Measurements from ENCODE around the gene NTRK1. TPM values are rescaled to one million over a fixed set of nuclear protein-coding genes. Genes with fewer than 3 reads are reported as not detected.

The NTRK1 gene
- total RNA-seq, 2 donors from 2014 or later: 0.59 to 31.4 TPM

DNA sequence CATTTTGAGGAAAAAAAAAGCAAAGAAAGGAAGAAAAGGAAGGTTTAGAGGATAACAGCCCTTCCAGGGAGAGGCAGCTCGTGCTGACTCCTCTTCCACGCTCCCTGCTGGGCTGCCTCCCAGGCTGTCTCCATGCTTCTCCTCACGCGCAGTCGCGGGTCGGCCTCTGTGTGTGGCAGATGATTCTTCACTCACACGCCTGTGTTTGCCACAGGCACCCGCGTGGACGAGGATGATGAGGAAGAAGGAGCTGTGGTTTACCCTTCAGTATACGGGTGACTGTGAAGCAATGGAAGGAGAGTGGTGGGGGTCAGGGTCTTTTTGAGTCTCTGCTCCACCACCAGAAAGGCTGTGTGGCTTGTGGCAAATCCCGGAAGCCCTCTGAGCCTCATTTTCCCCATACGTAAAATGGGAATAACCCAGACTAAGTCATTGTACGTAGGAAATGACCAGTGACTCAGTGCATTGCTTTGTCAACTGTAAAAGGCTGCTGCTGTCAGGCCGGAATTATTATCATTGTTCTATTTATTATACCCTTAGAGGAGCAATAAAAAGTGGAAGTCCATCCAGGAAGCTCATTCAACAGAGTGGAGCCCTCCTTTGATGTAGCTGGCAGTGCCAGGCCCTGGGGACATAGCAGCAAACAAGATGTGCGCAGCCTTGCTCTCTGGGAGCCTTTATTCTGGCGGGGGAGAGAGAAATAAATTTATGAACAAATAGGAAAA, 32.1 kb upstream of the NTRK1 start:
- Histone ChIP-seq H3K27ac (no peak overlapping the region), H3K36me3 (no peaks in the 10 kb centered on the region), H3K4me1 (replicated peaks) (no peaks in the 10 kb centered on the region), H3K9me3 (no peaks in the 10 kb centered on the region), H3K4me3 (no peak overlapping the region), H3K27me3 (replicated peaks; ENCODE audit: insufficient read depth) (no peaks in the 10 kb centered on the region)
- 49% methylated on average over 18 of the region's 18 CpGs for WGBS
- intact Hi-C loops (cut with DNase I): no loop called here
- no peak for TF ChIP-seq CTCF (IDR thresholded peaks at IDR 0.05)
- TF ChIP-seq POLR2A (IDR thresholded peaks at IDR 0.05): no peak
- no peak for TF ChIP-seq POLR2AphosphoS5 (IDR thresholded peaks at IDR 0.05)
- no peak for DNase-seq (ENCODE audit: low spot score)

- Histone ChIP-seq H3K36me3 (no peaks in the 10 kb centered on the region), H3K4me1 (replicated peaks) (no peaks in the 10 kb centered on the region), H3K27me3 (replicated peaks; ENCODE audit: insufficient read depth) (no peaks in the 10 kb centered on the region), H3K4me3 (no peak overlapping the region), H3K9me3 (no peaks in the 10 kb centered on the region), H3K27ac (no peak overlapping the region)
- WGBS: 74% methylated on average over 5 of the region's 5 CpGs
- DNase-seq (ENCODE audit: low spot score): no peak
- TF ChIP-seq POLR2AphosphoS5 (IDR thresholded peaks at IDR 0.05): no peak
- no peak for TF ChIP-seq CTCF (IDR thresholded peaks at IDR 0.05)
- no peak for TF ChIP-seq POLR2A (IDR thresholded peaks at IDR 0.05)
- intact Hi-C loops (cut with DNase I): no loop called here
Observed at GRCh38 chr1:156832434-156832833, 28.2 kb upstream of the NTRK1 start.

DNA sequence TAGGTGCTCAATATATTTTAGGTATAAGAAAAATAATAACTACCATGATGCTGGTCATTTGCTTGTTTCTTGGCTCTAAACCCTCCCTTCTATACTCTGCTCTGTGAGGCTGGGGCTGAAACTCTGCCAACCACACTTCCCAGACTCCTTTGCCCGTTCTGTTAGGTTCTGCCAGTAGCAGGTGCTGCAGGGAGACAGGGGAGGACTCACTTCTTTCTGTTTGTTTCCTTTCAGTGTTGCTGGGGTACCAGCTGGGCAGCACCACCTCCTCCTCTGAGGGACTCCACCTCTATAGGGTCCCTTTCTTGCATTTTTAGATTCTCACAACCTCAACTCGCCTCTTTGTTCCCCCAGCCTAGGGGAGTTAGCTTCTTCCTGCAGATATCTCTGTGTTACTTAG, 27.1 kb upstream of the NTRK1 start:
- Histone ChIP-seq H3K36me3 (no peaks in the 10 kb centered on the region), H3K27ac (no peak overlapping the region), H3K9me3 (no peaks in the 10 kb centered on the region), H3K4me1 (replicated peaks) (no peaks in the 10 kb centered on the region), H3K27me3 (replicated peaks; ENCODE audit: insufficient read depth) (no peaks in the 10 kb centered on the region), H3K4me3 (no peak overlapping the region)
- DNase-seq (ENCODE audit: low spot score): no peak
- intact Hi-C loops (cut with DNase I): no loop called here
- TF ChIP-seq POLR2A (IDR thresholded peaks at IDR 0.05) (no peak), CTCF (IDR thresholded peaks at IDR 0.05) (no peak), POLR2AphosphoS5 (IDR thresholded peaks at IDR 0.05) (no peak)
- 71% methylated on average over 2 of the region's 2 CpGs for WGBS

- H3K36me3 ChIP-seq: no peaks in the 10 kb centered on the region
- WGBS: 86% methylated on average over 3 of the region's 3 CpGs
- H3K4me1 ChIP-seq (replicated peaks): no peaks in the 10 kb centered on the region
- TF ChIP-seq CTCF (IDR thresholded peaks at IDR 0.05) (no peak), POLR2A (IDR thresholded peaks at IDR 0.05) (no peak), POLR2AphosphoS5 (IDR thresholded peaks at IDR 0.05) (no peak)
- no peak overlapping the region for H3K4me3 ChIP-seq
- H3K27me3 ChIP-seq (replicated peaks; ENCODE audit: insufficient read depth): no peaks in the 10 kb centered on the region
- DNase-seq (ENCODE audit: low spot score): no peak
- H3K27ac ChIP-seq: no peak overlapping the region
- intact Hi-C loops (cut with DNase I): no loop called here
- H3K9me3 ChIP-seq: no peaks in the 10 kb centered on the region
Observed at GRCh38 chr1:156834322-156834721, 26.3 kb upstream of the NTRK1 start.

DNA sequence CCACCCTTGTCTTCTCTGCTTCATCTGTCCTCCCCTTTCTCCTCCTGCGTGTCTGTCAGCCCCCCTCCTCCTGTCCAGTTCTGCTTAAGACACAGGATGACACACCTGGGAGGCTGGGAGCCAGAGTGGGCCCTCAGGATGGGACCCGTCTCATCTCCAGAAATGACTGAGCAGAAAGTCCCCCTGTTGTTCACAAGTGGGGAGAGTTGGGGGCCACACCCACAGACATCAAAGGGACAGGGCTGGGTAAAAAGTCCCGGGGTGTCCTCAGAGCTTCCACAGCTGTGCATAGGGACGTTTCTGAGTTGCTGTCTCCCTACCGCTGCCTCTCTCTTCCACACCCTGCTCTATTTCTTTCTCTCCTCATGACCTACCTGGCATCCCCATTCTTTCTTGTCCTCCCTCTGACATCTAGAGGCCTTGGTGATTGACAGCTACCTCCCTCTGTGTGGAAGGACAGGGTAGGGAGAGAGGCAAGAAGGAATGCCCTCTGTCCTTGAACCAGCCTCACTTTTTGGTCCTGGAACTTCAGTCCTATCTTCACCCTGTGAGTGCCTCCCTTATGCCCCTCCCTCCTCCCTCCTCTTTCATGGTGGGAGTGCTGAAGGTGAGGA, 24.5 kb upstream of the NTRK1 start:
- intact Hi-C loops (cut with DNase I): loop anchor here (5.0 kb wide), 1 partner anchor 51 kb away; no protein-coding TSS in a partner anchor

More for the DNA sequence above, 24.5 kb upstream of the NTRK1 start:
- Histone ChIP-seq H3K27ac (no peak overlapping the region), H3K27me3 (replicated peaks; ENCODE audit: insufficient read depth) (peaks cover 3% of the 10 kb centered on the region), H3K4me1 (replicated peaks) (no peaks in the 10 kb centered on the region), H3K9me3 (no peaks in the 10 kb centered on the region), H3K4me3 (no peak overlapping the region), H3K36me3 (no peaks in the 10 kb centered on the region)
- DNase-seq (ENCODE audit: low spot score): no peak
- TF ChIP-seq CTCF (IDR thresholded peaks at IDR 0.05) (no peak), POLR2AphosphoS5 (IDR thresholded peaks at IDR 0.05) (no peak), POLR2A (IDR thresholded peaks at IDR 0.05) (no peak)
- WGBS: 53% methylated on average over 5 of the region's 5 CpGs

All from prostate gland (tissue), 2 donors.